Fibroblast of lung (primary cell): ENCODE data around the gene OGFOD2. TPM values are rescaled to one million over a fixed set of nuclear protein-coding genes. Genes with fewer than 3 reads are reported as not detected.
"Not testable (repeated sequence)": the region's sequence is repeated elsewhere in the genome, so short reads cannot be mapped to it uniquely, and the experiment has no call there.

Experiments used
- DNase-seq, 2 donors: peaks; one replicate each; pipeline versions ENCODE4 v3.0.0 to v3.0.0-alpha.2; 2010; ENCODE audit warnings: low read depth in 2 of 2
- H2AFZ ChIP-seq: 2 replicates; pipeline ENCODE4 v1.5.1; 2012; ENCODE audit warnings: low read length, control low read depth, inconsistent platforms
- H3K27ac ChIP-seq: 2 replicates; pipeline ENCODE4 v1.5.1; 2011; ENCODE audit warnings: low read length, control low read depth; ENCODE audit not compliant: insufficient read depth
- H3K27me3 ChIP-seq: 2 replicates; pipeline ENCODE4 v1.5.1; 2011; ENCODE audit warnings: mild to moderate bottlenecking, low read length; ENCODE audit not compliant: control insufficient read depth, insufficient read depth
- H3K36me3 ChIP-seq: 2 replicates; pipeline ENCODE4 v1.5.1; 2011; ENCODE audit warnings: low read length; ENCODE audit not compliant: control insufficient read depth, insufficient read depth
- H3K4me1 ChIP-seq: 2 replicates; pipeline ENCODE4 v1.5.1; 2011; ENCODE audit warnings: low read length; ENCODE audit not compliant: control insufficient read depth, insufficient read depth; ENCODE audit errors: extremely low read depth
- H3K4me2 ChIP-seq: 2 replicates; pipeline ENCODE4 v1.5.1; 2011; ENCODE audit warnings: low read length, control low read depth; ENCODE audit not compliant: insufficient read depth; ENCODE audit errors: extremely low read depth
- H3K4me3 ChIP-seq, 4 experiments: fragments of 200-600 bp in 1 of 4; sonication (generic) in 1 of 4; replicated peaks in 1 of 4; 2 replicates each; pipeline ENCODE4 v1.5.1; 2011 to 2016; ENCODE audit warnings: low read length in 4 of 4, low read depth in 3 of 4, mild to moderate bottlenecking in 3 of 4, control low read depth in 2 of 4, inconsistent platforms in 1 of 4, mixed read lengths in 1 of 4; ENCODE audit not compliant: insufficient read depth in 1 of 4; ENCODE audit errors: control extremely low read depth in 1 of 4
- H3K79me2 ChIP-seq: 2 replicates; pipeline ENCODE4 v1.5.1; 2012; ENCODE audit warnings: mild to moderate bottlenecking, low read length, inconsistent platforms; ENCODE audit not compliant: control insufficient read depth, insufficient read depth
- H3K9ac ChIP-seq: 2 replicates; pipeline ENCODE4 v1.5.1; 2011; ENCODE audit warnings: mild to moderate bottlenecking, low read length, control low read depth; ENCODE audit not compliant: insufficient read depth
- H3K9me3 ChIP-seq: 2 replicates; pipeline ENCODE4 v1.5.1; 2012; ENCODE audit warnings: low read depth, low read length; ENCODE audit not compliant: control insufficient read depth, insufficient read depth
- H4K20me1 ChIP-seq: 2 replicates; pipeline ENCODE4 v1.5.1; 2011; ENCODE audit warnings: low read length; ENCODE audit not compliant: control insufficient read depth, insufficient read depth; ENCODE audit errors: extremely low read depth
- CTCF ChIP-seq, 2 donors: IDR thresholded peaks in 1 of 2; conservative IDR thresholded peaks in 1 of 2; 1 replicate in 1 of 2; 2 replicates in 1 of 2; pipeline ENCODE4 v1.5.1; 2011 to 2012; ENCODE audit warnings: low read length in 2 of 2, control low read depth in 1 of 2, inconsistent platforms in 1 of 2, low read depth in 1 of 2, mild to moderate bottlenecking in 1 of 2
- EZH2 ChIP-seq: IDR thresholded peaks from 2 replicates; pipeline ENCODE4 v1.5.1; 2012; ENCODE audit warnings: low read length, control low read depth, mild to moderate bottlenecking; ENCODE audit errors: missing control alignments
- polyA plus RNA-seq, 2 donors: library from polyadenylated mRNA; depleted of rRNA in 1 of 2; stranded (reverse) in 1 of 2; unstranded in 1 of 2; fragments of >200 nt; gene quantifications; 2 replicates each; pipeline ENCODE4 v1.2.1, GENCODE V29; 2011 to 2012; ENCODE audit warnings: missing spikeins in 1 of 2
- total RNA-seq: library from RNA; depleted of rRNA; stranded (reverse); fragments of >200 nt; gene quantifications from 2 replicates; pipeline ENCODE4 v1.2.1, GENCODE V29; 2014

Gene OGFOD2
- total and polyA plus RNA-seq, 2 donors (not counting 1 experiment from before 2014, with no cell fraction given), result 5.2 to 9.6 TPM

GRCh38 chr12:123013185-123014095, 38.4 kb downstream of the OGFOD2 start:
- no peak overlapping the region for H3K9ac ChIP-seq
- no peaks in the 10 kb centered on the region for H4K20me1 ChIP-seq
- H3K4me1 ChIP-seq, result no peaks in the 10 kb centered on the region
- no peak overlapping the region for H3K4me2 ChIP-seq
- TF ChIP-seq EZH2 (no peak), CTCF (conservative IDR thresholded peaks at IDR 0.05 in 1 of 2, IDR thresholded peaks at IDR 0.05 in 1 of 2; ENCODE audit: low read depth in 1 of 2, low read length in 2 of 2) (no peak)
- peaks cover 1% of the 10 kb centered on the region for H3K36me3 ChIP-seq
- H3K4me3 ChIP-seq, result no peak overlapping the region
- no peak for DNase-seq
- no peak overlapping the region for H2AFZ ChIP-seq
- H3K27ac ChIP-seq, result no peak overlapping the region
- no peaks in the 10 kb centered on the region for H3K79me2 ChIP-seq
- no peaks in the 10 kb centered on the region for H3K27me3 ChIP-seq
- H3K9me3 ChIP-seq, result no peaks in the 10 kb centered on the region

GRCh38 chr12:123014473-123014872, 39.4 kb downstream of the OGFOD2 start:
- H3K4me2 ChIP-seq, H3K4me3 ChIP-seq, H3K9ac ChIP-seq, H2AFZ ChIP-seq, DNase-seq, H3K79me2 ChIP-seq, H4K20me1 ChIP-seq, H3K9me3 ChIP-seq, H3K27ac ChIP-seq, H3K36me3 ChIP-seq, H3K4me1 ChIP-seq, H3K27me3 ChIP-seq: not testable (repeated sequence)

GRCh38 chr12:123017753-123018152, 42.7 kb downstream of the OGFOD2 start:
- Histone ChIP-seq H3K9me3 (no peaks in the 10 kb centered on the region), H3K79me2 (no peaks in the 10 kb centered on the region), H3K27me3 (no peaks in the 10 kb centered on the region), H3K4me1 (peaks cover 3% of the 10 kb centered on the region), H3K4me2 (no peak overlapping the region), H2AFZ (no peak overlapping the region), H4K20me1 (no peaks in the 10 kb centered on the region), H3K27ac (no peak overlapping the region), H3K4me3 (no peak overlapping the region), H3K9ac (no peak overlapping the region), H3K36me3 (no peaks in the 10 kb centered on the region)
- DNase-seq, result no peak
- TF ChIP-seq CTCF (conservative IDR thresholded peaks at IDR 0.05 in 1 of 2, IDR thresholded peaks at IDR 0.05 in 1 of 2; ENCODE audit: low read depth in 1 of 2, low read length in 2 of 2) (no peak), EZH2 (no peak)
